ENCODE results near the gene PCED1A.

DNA sequence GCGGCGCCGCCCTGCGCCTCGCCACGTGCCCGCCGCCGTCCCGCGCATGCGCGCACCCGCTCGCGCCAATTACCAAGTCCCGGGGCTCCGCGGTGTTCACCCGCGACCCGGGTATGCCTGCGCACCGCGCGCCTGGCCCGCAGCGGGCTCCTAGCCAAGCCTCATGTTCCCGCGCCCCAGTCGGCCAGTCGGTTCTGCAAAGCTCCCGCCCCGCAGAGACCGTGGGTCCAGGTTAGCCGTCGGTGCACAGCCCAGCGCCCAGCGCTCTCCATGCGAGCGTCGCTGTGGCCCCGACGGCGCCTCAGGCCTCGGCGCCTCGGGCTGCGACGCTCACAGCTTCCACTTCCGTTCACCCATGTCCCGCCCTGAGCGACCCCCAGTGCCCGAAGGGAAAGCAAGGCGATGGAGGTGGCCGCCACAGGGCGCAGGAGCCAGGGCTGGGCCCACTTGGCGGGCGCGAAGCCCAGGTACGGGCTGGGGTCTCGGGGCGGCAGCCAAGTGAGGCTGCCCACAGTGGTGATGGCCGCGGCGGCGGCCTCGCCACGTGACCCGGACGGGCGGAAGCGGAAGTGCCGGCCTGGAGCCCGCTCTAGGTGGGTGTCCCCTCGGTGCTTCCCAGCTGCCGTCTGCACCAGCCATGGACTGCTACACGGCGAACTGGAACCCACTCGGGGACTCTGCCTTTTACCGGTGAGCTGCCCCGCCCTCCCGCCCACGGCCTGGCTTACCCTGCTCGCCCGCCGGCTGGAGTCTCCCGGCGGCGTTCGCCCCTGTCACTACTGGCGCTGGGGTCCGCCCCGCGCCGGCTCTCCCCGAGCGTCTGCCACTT lies at the start of gene PCED1A, which contains the start of gene VPS16:
- TF ChIP-seq SP2 (IDR thresholded peaks at IDR 0.05; ENCODE audit: extremely low read depth, low read depth, low read length, poor library complexity, severe bottlenecking) (no peak), NR2C1 (IDR thresholded peaks at IDR 0.05) (no peak), NR2C1 (tag; IDR thresholded peaks at IDR 0.05) (0 out of 2 replicates have a peak, but pooled peaks have one; percentile 57), MAX (CRISPR knock-in tag; IDR thresholded peaks at IDR 0.05) (peak; percentile 93), EP300 (IDR thresholded peaks at IDR 0.05; ENCODE audit: low read length) (no peak), TGIF2 (CRISPR knock-in tag; IDR thresholded peaks at IDR 0.05) (no peak), LEF1 (IDR thresholded peaks at IDR 0.05) (no peak), ZNF140 (CRISPR knock-in tag; IDR thresholded peaks at IDR 0.05) (no peak), REST (IDR thresholded peaks at IDR 0.05; ENCODE audit: borderline replicate concordance) (peak; percentile 49; the same call in 1 of the 2 replicates), REST (CRISPR knock-in tag; IDR thresholded peaks at IDR 0.05; ENCODE audit: low read depth) (peak; percentile 50; the same call in 1 of the 2 replicates)
- TF ChIP-seq, protein P1, sequence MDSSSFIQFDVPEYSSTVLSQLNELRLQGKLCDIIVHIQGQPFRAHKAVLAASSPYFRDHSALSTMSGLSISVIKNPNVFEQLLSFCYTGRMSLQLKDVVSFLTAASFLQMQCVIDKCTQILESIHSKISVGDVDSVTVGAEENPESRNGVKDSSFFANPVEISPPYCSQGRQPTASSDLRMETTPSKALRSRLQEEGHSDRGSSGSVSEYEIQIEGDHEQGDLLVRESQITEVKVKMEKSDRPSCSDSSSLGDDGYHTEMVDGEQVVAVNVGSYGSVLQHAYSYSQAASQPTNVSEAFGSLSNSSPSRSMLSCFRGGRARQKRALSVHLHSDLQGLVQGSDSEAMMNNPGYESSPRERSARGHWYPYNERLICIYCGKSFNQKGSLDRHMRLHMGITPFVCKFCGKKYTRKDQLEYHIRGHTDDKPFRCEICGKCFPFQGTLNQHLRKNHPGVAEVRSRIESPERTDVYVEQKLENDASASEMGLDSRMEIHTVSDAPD (CRISPR knock-in tag; IDR thresholded peaks at IDR 0.05), result no peak
